GM23338 (cell line): ENCODE measurements around the gene CXCR3.

Experiments
- CTCF ChIP-seq, 2 experiments: fragments of 200-600 bp in 1 of 2; sonication (generic) in 1 of 2; conservative IDR thresholded peaks; 2 replicates each; pipeline versions ENCODE4 v1.5.1 to v1.6.1; 2016 to 2017; ENCODE audit warnings: antibody characterized with exemption in 2 of 2, low read depth in 2 of 2, mild to moderate bottlenecking in 2 of 2, moderate library complexity in 1 of 2
- POLR2AphosphoS5 ChIP-seq: IDR thresholded peaks from 2 replicates; pipeline ENCODE4 v1.6.1; 2016; ENCODE audit warnings: antibody characterized with exemption, low read depth

- TF ChIP-seq CTCF (conservative IDR thresholded peaks at IDR 0.05; ENCODE audit: low read depth in 2 of 2) (no peak), POLR2AphosphoS5 (no peak)
These were observed 14.2 kb downstream of the CXCR3 start for GRCh38 chrX:71604141-71604540.
